GM23338 (cell line): Measurements from ENCODE around the gene ARHGEF39. TPM values are rescaled to one million over a fixed set of nuclear protein-coding genes. Genes with fewer than 3 reads are reported as not detected.

ENCODE experiments used
- ATAC-seq: fragments of 200-7000 bp; cut with Tn5 transposase; 3 replicates; pipeline ENCODE4 v1.9.1; 2020
- DNase-seq: peaks from one replicate; pipeline ENCODE4 v3.0.0-alpha.2; 2015; ENCODE audit warnings: low spot score
- H2AFZ ChIP-seq: fragments of 200-600 bp; sonication (generic); 2 replicates; pipeline ENCODE4 v1.8.0; 2016; ENCODE audit warnings: antibody characterized with exemption, mild to moderate bottlenecking, moderate library complexity
- H3F3A ChIP-seq: fragments of 200-600 bp; sonication (generic); replicated peaks from 2 replicates; pipeline ENCODE4 v1.8.0; 2017; ENCODE audit warnings: antibody characterized with exemption, mixed run types, low read depth
- H3K27ac ChIP-seq: fragments of 200-600 bp; sonication (generic); 2 replicates; pipeline ENCODE4 v1.6.1; 2016; ENCODE audit warnings: low read depth
- H3K27me3 ChIP-seq: fragments of 200-600 bp; sonication (generic); 2 replicates; pipeline ENCODE4 v1.8.0; 2016; ENCODE audit warnings: mild to moderate bottlenecking, mixed run types, moderate library complexity; ENCODE audit not compliant: insufficient read depth
- H3K36me3 ChIP-seq: fragments of 200-600 bp; sonication (generic); 2 replicates; pipeline ENCODE4 v1.8.0; 2016; ENCODE audit warnings: mild to moderate bottlenecking; ENCODE audit not compliant: insufficient read depth
- H3K4me1 ChIP-seq: fragments of 200-600 bp; sonication (generic); 2 replicates; pipeline ENCODE4 v1.8.0; 2016; ENCODE audit warnings: mild to moderate bottlenecking, moderate library complexity; ENCODE audit not compliant: insufficient read depth
- H3K4me2 ChIP-seq: fragments of 200-600 bp; sonication (generic); 2 replicates; pipeline ENCODE4 v1.7.1; 2017; ENCODE audit warnings: mixed run types
- H3K4me3 ChIP-seq: fragments of 200-600 bp; sonication (generic); 2 replicates; pipeline ENCODE4 v1.6.1; 2016; ENCODE audit warnings: mixed run types
- H3K79me2 ChIP-seq: fragments of 200-600 bp; sonication (generic); replicated peaks from 2 replicates; pipeline ENCODE4 v1.8.0; 2017; ENCODE audit warnings: mild to moderate bottlenecking; ENCODE audit not compliant: insufficient read depth
- H3K9me2 ChIP-seq: fragments of 200-600 bp; sonication (generic); 2 replicates; pipeline ENCODE4 v1.8.0; 2017; ENCODE audit not compliant: insufficient read depth
- H4K20me1 ChIP-seq: fragments of 200-600 bp; sonication (generic); replicated peaks from 2 replicates; pipeline ENCODE4 v1.8.0; 2017; ENCODE audit warnings: mild to moderate bottlenecking; ENCODE audit not compliant: insufficient read depth
- H3K27ac Mint-ChIP-seq: 2 replicates; pipeline ENCODE4 v1.8.0; 2020; ENCODE audit warnings: inconsistent platforms, mild to moderate bottlenecking, moderate library complexity, mixed read lengths
- H3K27me3 Mint-ChIP-seq: 3 replicates; pipeline ENCODE4 v1.8.0; 2022; ENCODE audit warnings: low read depth, mild to moderate bottlenecking, moderate library complexity, mixed read lengths, inconsistent platforms; ENCODE audit not compliant: insufficient read depth, poor library complexity
- H3K36me3 Mint-ChIP-seq: 3 replicates; pipeline ENCODE4 v1.8.0; 2021; ENCODE audit warnings: low read depth, mild to moderate bottlenecking, inconsistent platforms, moderate library complexity, mixed read lengths
- H3K4me1 Mint-ChIP-seq: 3 replicates; pipeline ENCODE4 v1.8.0; 2020; ENCODE audit warnings: mild to moderate bottlenecking, inconsistent platforms, mixed read lengths
- H3K4me3 Mint-ChIP-seq: 3 replicates; pipeline ENCODE4 v1.8.0; 2021; ENCODE audit warnings: moderate library complexity, mild to moderate bottlenecking, inconsistent platforms, mixed read lengths
- H3K9me3 Mint-ChIP-seq: 3 replicates; pipeline ENCODE4 v1.8.0; 2020; ENCODE audit warnings: moderate library complexity, mild to moderate bottlenecking, inconsistent platforms, mixed read lengths
- CREB1 ChIP-seq: fragments of 250-450 bp; sonication (Bioruptor Pico); IDR thresholded peaks from 2 replicates; pipeline ENCODE4 v1.5.0; 2020; ENCODE audit warnings: low read depth, mild to moderate bottlenecking, moderate library complexity
- EZH2 ChIP-seq: fragments of 200-600 bp; sonication (generic); IDR thresholded peaks from one replicate; pipeline ENCODE4 v1.8.0; 2017; ENCODE audit warnings: antibody characterized with exemption, mild to moderate bottlenecking, low read depth; ENCODE audit not compliant: unreplicated experiment
- JUNB ChIP-seq: IDR thresholded peaks from one replicate; pipeline ENCODE4 v1.6.1; 2016; ENCODE audit warnings: antibody characterized with exemption; ENCODE audit not compliant: unreplicated experiment
- POLR2AphosphoS5 ChIP-seq: IDR thresholded peaks from 2 replicates; pipeline ENCODE4 v1.6.1; 2016; ENCODE audit warnings: antibody characterized with exemption, low read depth
- ZNF331 ChIP-seq: fragments of 250-450 bp; sonication (Bioruptor Pico); IDR thresholded peaks from 2 replicates; pipeline ENCODE4 v1.5.0; 2020; ENCODE audit warnings: low read depth, mild to moderate bottlenecking, moderate library complexity
- polyA plus RNA-seq: library from polyadenylated mRNA; unstranded; fragments of >200 nt; fragmentation: Nextera tagmentation; extraction: Ambion mirVana; gene quantifications from 2 replicates; pipeline ENCODE4 v1.2.1, GENCODE V29; 2016
- total RNA-seq: library from RNA; depleted of rRNA; stranded (reverse); fragments of >200 nt; shearing (Covaris generic); gene quantifications from 2 replicates; pipeline ENCODE4 v1.2.3, GENCODE V29; 2014
- TF ChIP-seq, protein P1 (sequence below): IDR thresholded peaks from 2 replicates; pipeline ENCODE4 v1.6.1; 2016; ENCODE audit warnings: antibody characterized with exemption
- TF ChIP-seq, protein P2 (sequence below), 2 experiments: fragments of 200-600 bp in 1 of 2; sonication (generic) in 1 of 2; conservative IDR thresholded peaks; 2 replicates each; pipeline versions ENCODE4 v1.5.1 to v1.6.1; 2016 to 2017; ENCODE audit warnings: antibody characterized with exemption in 2 of 2, low read depth in 2 of 2, mild to moderate bottlenecking in 2 of 2, moderate library complexity in 1 of 2
- TF ChIP-seq, protein P3 (sequence below): fragments of 250-450 bp; sonication (Bioruptor Pico); IDR thresholded peaks from 2 replicates; pipeline ENCODE4 v1.5.0; 2020; ENCODE audit warnings: mild to moderate bottlenecking, moderate library complexity

Gene ARHGEF39
- total and polyA plus RNA-seq, 2 experiments from 2014 or later = 16.8 to 31.0 TPM

DNA sequence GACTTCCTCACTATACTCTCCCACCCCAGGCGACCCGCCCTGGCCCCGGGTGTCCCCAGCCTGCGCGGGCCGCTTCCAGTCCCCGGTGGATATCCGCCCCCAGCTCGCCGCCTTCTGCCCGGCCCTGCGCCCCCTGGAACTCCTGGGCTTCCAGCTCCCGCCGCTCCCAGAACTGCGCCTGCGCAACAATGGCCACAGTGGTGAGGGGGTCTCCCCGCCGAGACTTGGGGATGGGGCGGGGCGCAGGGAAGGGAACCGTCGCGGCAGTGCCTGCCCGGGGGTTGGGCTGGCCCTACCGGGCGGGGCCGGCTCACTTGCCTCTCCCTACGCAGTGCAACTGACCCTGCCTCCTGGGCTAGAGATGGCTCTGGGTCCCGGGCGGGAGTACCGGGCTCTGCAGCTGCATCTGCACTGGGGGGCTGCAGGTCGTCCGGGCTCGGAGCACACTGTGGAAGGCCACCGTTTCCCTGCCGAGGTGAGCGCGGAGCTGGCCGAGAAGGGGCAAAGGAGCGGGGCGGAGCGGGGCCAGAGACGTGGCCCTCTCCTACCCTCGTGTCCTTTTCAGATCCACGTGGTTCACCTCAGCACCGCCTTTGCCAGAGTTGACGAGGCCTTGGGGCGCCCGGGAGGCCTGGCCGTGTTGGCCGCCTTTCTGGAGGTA is 10.9 kb upstream of the ARHGEF39 start:
- Histone ChIP-seq H3K4me2 (peak overlapping the region; percentile 77), H3K27ac (no peak overlapping the region), H3K4me1 (peaks cover 11% of the 10 kb centered on the region; the same call in 1 of the 2 replicates), H4K20me1 (no peaks in the 10 kb centered on the region), H3K79me2 (no peaks in the 10 kb centered on the region), H3K27me3 (peaks cover 20% of the 10 kb centered on the region), H3F3A (0 out of 2 replicates have a peak, but pooled peaks cover 11% of the 10 kb centered on the region), H2AFZ (peak overlapping the region; percentile 98), H3K4me3 (peak overlapping the region; percentile 74), H3K36me3 (no peaks in the 10 kb centered on the region), H3K9me2 (no peaks in the 10 kb centered on the region)
- Mint-ChIP-seq H3K9me3 (no peaks in the 10 kb centered on the region), H3K4me1 (peaks cover 21% of the 10 kb centered on the region), H3K36me3 (no peaks in the 10 kb centered on the region), H3K27me3 (peaks cover 25% of the 10 kb centered on the region), H3K4me3 (peak overlapping the region; percentile 78), H3K27ac (no peak overlapping the region)
- peak; percentile 96 for DNase-seq
- peak; percentile 86 for ATAC-seq
- TF ChIP-seq, protein P1, sequence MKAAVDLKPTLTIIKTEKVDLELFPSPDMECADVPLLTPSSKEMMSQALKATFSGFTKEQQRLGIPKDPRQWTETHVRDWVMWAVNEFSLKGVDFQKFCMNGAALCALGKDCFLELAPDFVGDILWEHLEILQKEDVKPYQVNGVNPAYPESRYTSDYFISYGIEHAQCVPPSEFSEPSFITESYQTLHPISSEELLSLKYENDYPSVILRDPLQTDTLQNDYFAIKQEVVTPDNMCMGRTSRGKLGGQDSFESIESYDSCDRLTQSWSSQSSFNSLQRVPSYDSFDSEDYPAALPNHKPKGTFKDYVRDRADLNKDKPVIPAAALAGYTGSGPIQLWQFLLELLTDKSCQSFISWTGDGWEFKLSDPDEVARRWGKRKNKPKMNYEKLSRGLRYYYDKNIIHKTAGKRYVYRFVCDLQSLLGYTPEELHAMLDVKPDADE = no peak
- TF ChIP-seq EZH2 (no peak), CREB1 (CRISPR knock-in tag) (no peak), POLR2AphosphoS5 (peak; percentile 82), JUNB (no peak), ZNF331 (peak; percentile 69)
- TF ChIP-seq, protein P2, sequence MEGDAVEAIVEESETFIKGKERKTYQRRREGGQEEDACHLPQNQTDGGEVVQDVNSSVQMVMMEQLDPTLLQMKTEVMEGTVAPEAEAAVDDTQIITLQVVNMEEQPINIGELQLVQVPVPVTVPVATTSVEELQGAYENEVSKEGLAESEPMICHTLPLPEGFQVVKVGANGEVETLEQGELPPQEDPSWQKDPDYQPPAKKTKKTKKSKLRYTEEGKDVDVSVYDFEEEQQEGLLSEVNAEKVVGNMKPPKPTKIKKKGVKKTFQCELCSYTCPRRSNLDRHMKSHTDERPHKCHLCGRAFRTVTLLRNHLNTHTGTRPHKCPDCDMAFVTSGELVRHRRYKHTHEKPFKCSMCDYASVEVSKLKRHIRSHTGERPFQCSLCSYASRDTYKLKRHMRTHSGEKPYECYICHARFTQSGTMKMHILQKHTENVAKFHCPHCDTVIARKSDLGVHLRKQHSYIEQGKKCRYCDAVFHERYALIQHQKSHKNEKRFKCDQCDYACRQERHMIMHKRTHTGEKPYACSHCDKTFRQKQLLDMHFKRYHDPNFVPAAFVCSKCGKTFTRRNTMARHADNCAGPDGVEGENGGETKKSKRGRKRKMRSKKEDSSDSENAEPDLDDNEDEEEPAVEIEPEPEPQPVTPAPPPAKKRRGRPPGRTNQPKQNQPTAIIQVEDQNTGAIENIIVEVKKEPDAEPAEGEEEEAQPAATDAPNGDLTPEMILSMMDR (conservative IDR thresholded peaks at IDR 0.05; ENCODE audit: low read depth in 2 of 2) = peak in 1 of 2 experiments; percentile 40; a peak in 2 of 4 replicates
- TF ChIP-seq, protein P3, sequence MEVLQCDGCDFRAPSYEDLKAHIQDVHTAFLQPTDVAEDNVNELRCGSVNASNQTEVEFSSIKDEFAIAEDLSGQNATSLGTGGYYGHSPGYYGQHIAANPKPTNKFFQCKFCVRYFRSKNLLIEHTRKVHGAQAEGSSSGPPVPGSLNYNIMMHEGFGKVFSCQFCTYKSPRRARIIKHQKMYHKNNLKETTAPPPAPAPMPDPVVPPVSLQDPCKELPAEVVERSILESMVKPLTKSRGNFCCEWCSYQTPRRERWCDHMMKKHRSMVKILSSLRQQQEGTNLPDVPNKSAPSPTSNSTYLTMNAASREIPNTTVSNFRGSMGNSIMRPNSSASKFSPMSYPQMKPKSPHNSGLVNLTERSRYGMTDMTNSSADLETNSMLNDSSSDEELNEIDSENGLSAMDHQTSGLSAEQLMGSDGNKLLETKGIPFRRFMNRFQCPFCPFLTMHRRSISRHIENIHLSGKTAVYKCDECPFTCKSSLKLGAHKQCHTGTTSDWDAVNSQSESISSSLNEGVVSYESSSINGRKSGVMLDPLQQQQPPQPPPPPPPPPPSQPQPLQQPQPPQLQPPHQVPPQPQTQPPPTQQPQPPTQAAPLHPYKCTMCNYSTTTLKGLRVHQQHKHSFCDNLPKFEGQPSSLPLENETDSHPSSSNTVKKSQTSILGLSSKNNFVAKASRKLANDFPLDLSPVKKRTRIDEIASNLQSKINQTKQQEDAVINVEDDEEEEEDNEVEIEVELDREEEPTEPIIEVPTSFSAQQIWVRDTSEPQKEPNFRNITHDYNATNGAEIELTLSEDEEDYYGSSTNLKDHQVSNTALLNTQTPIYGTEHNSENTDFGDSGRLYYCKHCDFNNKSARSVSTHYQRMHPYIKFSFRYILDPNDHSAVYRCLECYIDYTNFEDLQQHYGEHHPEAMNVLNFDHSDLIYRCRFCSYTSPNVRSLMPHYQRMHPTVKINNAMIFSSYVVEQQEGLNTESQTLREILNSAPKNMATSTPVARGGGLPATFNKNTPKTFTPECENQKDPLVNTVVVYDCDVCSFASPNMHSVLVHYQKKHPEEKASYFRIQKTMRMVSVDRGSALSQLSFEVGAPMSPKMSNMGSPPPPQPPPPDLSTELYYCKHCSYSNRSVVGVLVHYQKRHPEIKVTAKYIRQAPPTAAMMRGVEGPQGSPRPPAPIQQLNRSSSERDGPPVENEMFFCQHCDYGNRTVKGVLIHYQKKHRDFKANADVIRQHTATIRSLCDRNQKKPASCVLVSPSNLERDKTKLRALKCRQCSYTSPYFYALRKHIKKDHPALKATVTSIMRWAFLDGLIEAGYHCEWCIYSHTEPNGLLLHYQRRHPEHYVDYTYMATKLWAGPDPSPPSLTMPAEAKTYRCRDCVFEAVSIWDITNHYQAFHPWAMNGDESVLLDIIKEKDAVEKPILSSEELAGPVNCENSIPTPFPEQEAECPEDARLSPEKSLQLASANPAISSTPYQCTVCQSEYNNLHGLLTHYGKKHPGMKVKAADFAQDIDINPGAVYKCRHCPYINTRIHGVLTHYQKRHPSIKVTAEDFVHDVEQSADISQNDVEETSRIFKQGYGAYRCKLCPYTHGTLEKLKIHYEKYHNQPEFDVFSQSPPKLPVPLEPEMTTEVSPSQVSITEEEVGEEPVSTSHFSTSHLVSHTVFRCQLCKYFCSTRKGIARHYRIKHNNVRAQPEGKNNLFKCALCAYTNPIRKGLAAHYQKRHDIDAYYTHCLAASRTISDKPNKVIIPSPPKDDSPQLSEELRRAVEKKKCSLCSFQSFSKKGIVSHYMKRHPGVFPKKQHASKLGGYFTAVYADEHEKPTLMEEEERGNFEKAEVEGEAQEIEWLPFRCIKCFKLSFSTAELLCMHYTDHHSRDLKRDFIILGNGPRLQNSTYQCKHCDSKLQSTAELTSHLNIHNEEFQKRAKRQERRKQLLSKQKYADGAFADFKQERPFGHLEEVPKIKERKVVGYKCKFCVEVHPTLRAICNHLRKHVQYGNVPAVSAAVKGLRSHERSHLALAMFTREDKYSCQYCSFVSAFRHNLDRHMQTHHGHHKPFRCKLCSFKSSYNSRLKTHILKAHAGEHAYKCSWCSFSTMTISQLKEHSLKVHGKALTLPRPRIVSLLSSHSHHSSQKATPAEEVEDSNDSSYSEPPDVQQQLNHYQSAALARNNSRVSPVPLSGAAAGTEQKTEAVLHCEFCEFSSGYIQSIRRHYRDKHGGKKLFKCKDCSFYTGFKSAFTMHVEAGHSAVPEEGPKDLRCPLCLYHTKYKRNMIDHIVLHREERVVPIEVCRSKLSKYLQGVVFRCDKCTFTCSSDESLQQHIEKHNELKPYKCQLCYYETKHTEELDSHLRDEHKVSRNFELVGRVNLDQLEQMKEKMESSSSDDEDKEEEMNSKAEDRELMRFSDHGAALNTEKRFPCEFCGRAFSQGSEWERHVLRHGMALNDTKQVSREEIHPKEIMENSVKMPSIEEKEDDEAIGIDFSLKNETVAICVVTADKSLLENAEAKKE (CRISPR knock-in tag) = no peak
